ENCODE measurements around the gene BRD3OS. TPM values are rescaled to one million over a fixed set of nuclear protein-coding genes. Genes with fewer than 3 reads are reported as not detected.

BRD3OS gene
- total RNA-seq, 1 donor from 2014 or later: 20.2 TPM

GRCh38 chr9:134062461-134063087, 37.3 kb downstream of the BRD3OS start:
- DNase-seq (ENCODE audit: low read depth) (no peak), FAIRE-seq (no peak)
- Histone ChIP-seq H3K36me3 (ENCODE audit: insufficient read depth, low read length) (no peaks in the 10 kb centered on the region), H3K4me1 (ENCODE audit: insufficient read depth, low read length) (peaks cover 40% of the 10 kb centered on the region), H3K4me3 (ENCODE audit: insufficient read depth, low read depth, low read length) (no peak overlapping the region), H3K79me2 (ENCODE audit: insufficient read depth, low read length) (peaks cover 98% of the 10 kb centered on the region), H3K27me3 (ENCODE audit: insufficient read depth, low read length) (no peaks in the 10 kb centered on the region), H2AFZ (ENCODE audit: low read depth, low read length) (no peak overlapping the region), H3K9ac (ENCODE audit: low read length) (no peak overlapping the region), H3K27ac (ENCODE audit: low read depth, low read length) (no peak overlapping the region), H4K20me1 (ENCODE audit: insufficient read depth, low read length) (peaks cover 94% of the 10 kb centered on the region), H3K4me2 (ENCODE audit: low read length) (no peak overlapping the region), H3K9me3 (ENCODE audit: insufficient read depth, low read depth, low read length) (no peaks in the 10 kb centered on the region)
- Mint-ChIP-seq H3K9me3 (ENCODE audit: unreplicated experiment) (no peaks in the 10 kb centered on the region), H3K27me3 (ENCODE audit: low read depth, unreplicated experiment) (no peaks in the 10 kb centered on the region), H3K4me1 (ENCODE audit: low read depth, unreplicated experiment) (peaks cover 22% of the 10 kb centered on the region), H3K4me3 (ENCODE audit: unreplicated experiment) (no peak overlapping the region), H3K36me3 (ENCODE audit: low read depth, unreplicated experiment) (peaks cover 4% of the 10 kb centered on the region), H3K27ac (ENCODE audit: unreplicated experiment) (no peak overlapping the region)
- no peak for TF ChIP-seq EZH2 (IDR thresholded peaks at IDR 0.05; ENCODE audit: insufficient read depth, low read length)
- no peak for TF ChIP-seq CTCF (IDR thresholded peaks at IDR 0.05; ENCODE audit: insufficient read depth, low read depth, low read length)

- peaks cover 89% of the 10 kb centered on the region for H4K20me1 ChIP-seq (ENCODE audit: insufficient read depth, low read length)
- H3K9me3 ChIP-seq (ENCODE audit: insufficient read depth, low read depth, low read length): no peaks in the 10 kb centered on the region
- no peak overlapping the region for H3K9ac ChIP-seq (ENCODE audit: low read length)
- DNase-seq (ENCODE audit: low read depth): no peak
- no peaks in the 10 kb centered on the region for H3K27me3 ChIP-seq (ENCODE audit: insufficient read depth, low read length)
- H3K4me3 ChIP-seq (ENCODE audit: insufficient read depth, low read depth, low read length): no peak overlapping the region
- no peaks in the 10 kb centered on the region for H3K27me3 Mint-ChIP-seq (ENCODE audit: low read depth, unreplicated experiment)
- H3K36me3 ChIP-seq (ENCODE audit: insufficient read depth, low read length): no peaks in the 10 kb centered on the region
- H3K4me1 ChIP-seq (ENCODE audit: insufficient read depth, low read length): peaks cover 34% of the 10 kb centered on the region
- H3K27ac ChIP-seq (ENCODE audit: low read depth, low read length): no peak overlapping the region
- H3K79me2 ChIP-seq (ENCODE audit: insufficient read depth, low read length): peaks cover 93% of the 10 kb centered on the region
- FAIRE-seq: no peak
- peaks cover 22% of the 10 kb centered on the region for H3K4me1 Mint-ChIP-seq (ENCODE audit: low read depth, unreplicated experiment)
- H3K9me3 Mint-ChIP-seq (ENCODE audit: unreplicated experiment): no peaks in the 10 kb centered on the region
- no peak overlapping the region for H2AFZ ChIP-seq (ENCODE audit: low read depth, low read length)
- TF ChIP-seq CTCF (IDR thresholded peaks at IDR 0.05; ENCODE audit: insufficient read depth, low read depth, low read length) (no peak), EZH2 (IDR thresholded peaks at IDR 0.05; ENCODE audit: insufficient read depth, low read length) (no peak)
- no peak overlapping the region for H3K4me3 Mint-ChIP-seq (ENCODE audit: unreplicated experiment)
- no peak overlapping the region for H3K27ac Mint-ChIP-seq (ENCODE audit: unreplicated experiment)
- H3K36me3 Mint-ChIP-seq (ENCODE audit: low read depth, unreplicated experiment): peaks cover 4% of the 10 kb centered on the region
- no peak overlapping the region for H3K4me2 ChIP-seq (ENCODE audit: low read length)
Measured at GRCh38 chr9:134063088-134063570, 37.8 kb downstream of the BRD3OS start.

Data from astrocyte (in vitro differentiated cells and primary cell).